ENCODE results near the gene SERINC2.
"Not testable (repeated sequence)": the region's sequence is repeated elsewhere in the genome, so short reads cannot be mapped to it uniquely, and the experiment has no call there.

The SERINC2 gene

GRCh38 chr1:31416101-31416736 lies 3.2 kb downstream of the SERINC2 start:
- no peak for DNase-seq

DNA sequence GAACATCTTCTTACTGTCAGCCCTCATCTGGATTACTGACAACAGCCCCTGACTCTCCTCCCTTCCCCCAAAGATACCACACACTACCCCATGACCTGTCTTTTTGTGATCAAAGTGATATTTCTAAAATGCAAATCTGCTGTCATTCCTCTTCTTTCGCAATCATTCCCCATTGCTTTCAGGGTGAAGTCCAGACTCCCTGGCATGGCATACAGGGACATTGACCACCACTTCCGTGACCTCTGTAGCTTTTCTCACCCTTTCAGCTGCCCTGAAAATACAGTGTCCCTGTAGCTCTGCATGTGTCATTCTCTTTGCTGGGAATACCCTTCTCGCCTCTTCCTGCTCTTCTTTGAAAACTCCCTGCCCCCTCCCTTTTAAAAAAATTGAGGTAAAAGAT lies 4.1 kb downstream of the SERINC2 start:
- DNase-seq, result no peak

GRCh38 chr1:31418626-31419323 lies 5.8 kb downstream of the SERINC2 start:
- no peak for DNase-seq

DNA sequence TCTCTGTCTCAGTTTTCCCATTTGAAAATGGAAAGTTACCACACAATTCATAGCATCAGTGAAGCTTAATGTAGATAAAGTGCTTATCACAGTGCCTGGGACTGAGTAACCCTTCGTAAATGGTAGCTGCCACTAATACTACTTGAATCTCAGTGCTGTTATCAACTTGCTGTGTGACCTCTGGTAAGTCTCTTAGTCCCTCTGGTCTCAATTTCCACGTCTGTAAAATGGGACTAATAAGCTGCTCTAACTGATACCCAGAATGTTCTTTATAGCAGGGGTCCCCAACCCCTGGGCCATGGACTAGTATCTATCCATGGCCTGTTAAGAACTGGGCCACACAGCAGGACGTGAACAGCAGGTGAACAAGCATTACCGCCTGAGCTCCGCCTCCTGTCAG lies 7.7 kb downstream of the SERINC2 start:
- no peak for DNase-seq

- no peak for DNase-seq
Observed at GRCh38 chr1:31421371-31422040, 8.5 kb downstream of the SERINC2 start.

DNA sequence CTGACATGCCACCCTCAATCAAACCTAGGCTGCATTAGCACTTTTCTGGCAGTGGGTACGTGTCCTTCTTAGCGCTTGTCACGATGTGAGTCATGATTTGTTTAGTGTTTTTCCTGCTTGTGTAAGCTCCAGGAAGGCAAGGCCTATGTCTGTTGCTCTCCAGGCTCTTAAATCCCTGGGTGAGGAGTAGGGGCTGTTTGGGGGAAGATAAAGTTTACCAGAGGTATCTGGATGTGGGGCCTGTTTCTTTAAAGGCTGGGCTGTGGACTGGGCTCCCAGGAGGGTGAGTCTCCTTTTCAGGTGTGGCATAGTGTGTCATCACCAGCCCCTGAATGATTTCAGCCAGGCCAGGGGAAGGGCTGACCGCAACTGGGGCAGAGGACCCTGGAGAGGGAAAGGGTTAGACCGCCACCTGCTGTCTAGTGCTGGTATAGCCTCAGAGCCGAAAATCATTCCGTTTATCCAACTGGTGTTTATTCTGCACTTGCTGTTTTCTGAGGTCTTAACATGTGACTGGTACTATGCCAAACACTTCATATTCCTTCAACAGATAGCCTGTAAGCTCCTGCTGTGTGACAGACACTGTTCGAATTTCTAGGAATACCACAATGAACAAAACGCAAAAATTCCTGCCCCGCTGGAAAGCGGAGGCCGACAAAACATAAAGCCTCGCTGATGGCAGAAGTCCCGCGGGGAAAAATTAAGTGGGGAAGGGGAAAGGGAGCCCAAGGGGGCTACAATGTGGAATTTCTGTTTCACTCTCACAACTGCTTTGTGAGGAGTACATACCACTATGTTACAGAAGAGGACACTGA lies 9.7 kb downstream of the SERINC2 start:
- DNase-seq, result peak; percentile 41

DNA sequence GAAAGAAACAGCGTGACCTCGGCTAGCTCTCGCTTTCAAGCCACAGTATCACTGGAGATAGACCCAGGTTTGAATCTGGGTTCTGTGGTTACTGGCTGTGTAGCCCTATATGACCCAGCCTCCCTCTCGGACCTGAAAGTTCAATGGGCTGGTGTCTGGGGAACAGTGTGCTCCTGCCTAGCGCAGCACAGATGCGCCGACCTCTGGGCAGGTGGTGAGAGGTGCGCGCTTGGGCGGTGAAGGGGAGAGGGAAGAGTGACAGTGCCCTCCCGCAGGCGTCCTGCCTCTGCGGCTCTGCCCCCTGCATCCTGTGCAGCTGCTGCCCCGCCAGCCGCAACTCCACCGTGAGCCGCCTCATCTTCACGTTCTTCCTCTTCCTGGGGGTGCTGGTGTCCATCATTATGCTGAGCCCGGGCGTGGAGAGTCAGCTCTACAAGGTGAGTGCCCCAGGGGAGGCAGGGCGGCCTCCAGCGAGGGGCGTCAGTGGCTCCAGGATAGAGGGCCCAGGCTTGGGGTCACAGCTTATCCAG lies 10.5 kb downstream of the SERINC2 start:
- DNase-seq, result no peak

DNA sequence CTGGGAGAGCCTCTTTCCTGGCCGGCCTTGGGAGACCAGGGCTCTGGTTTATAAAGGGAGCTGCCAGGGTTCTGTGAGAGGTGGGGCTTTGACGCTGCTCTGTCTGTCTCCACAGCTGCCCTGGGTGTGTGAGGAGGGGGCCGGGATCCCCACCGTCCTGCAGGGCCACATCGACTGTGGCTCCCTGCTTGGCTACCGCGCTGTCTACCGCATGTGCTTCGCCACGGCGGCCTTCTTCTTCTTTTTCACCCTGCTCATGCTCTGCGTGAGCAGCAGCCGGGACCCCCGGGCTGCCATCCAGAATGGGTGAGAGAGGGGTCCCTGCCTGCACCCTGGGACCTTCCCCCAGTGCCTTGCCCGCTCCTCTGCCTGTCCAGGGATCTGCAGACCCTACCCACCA lies 11.6 kb downstream of the SERINC2 start:
- DNase-seq, result no peak

GRCh38 chr1:31425301-31426081 lies 12.5 kb downstream of the SERINC2 start:
- no peak for DNase-seq

DNA sequence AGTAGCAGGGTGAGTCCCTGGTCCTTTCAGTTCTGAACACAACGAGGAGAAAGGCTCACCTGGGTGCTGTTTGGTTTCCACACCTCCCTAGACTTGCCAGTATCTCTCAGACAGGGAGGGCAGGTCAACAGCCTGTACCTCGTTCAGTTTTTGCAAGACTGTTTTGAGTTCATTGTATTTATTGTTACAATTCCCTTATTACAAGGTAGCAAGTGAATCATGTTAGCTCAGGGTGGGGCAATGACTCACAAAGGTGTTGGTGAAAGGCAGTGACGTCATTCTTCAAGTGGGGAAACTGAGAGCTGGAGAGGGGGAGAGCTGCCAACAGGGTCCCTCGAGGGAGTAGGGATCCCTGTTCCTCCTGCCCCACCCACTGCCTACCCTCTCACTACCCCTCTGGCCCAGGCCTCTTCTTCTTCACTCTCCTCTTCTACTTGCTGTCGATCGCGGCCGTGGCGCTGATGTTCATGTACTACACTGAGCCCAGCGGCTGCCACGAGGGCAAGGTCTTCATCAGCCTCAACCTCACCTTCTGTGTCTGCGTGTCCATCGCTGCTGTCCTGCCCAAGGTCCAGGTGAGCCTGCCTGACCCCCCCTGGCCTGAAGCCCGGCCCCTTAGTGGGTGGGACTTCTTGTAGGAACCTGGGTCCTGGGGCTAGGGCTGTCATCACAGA lies 13.4 kb downstream of the SERINC2 start:
- no peak for DNase-seq

GRCh38 chr1:31427322-31427721 lies 14.3 kb downstream of the SERINC2 start:
- DNase-seq, result no peak

DNA sequence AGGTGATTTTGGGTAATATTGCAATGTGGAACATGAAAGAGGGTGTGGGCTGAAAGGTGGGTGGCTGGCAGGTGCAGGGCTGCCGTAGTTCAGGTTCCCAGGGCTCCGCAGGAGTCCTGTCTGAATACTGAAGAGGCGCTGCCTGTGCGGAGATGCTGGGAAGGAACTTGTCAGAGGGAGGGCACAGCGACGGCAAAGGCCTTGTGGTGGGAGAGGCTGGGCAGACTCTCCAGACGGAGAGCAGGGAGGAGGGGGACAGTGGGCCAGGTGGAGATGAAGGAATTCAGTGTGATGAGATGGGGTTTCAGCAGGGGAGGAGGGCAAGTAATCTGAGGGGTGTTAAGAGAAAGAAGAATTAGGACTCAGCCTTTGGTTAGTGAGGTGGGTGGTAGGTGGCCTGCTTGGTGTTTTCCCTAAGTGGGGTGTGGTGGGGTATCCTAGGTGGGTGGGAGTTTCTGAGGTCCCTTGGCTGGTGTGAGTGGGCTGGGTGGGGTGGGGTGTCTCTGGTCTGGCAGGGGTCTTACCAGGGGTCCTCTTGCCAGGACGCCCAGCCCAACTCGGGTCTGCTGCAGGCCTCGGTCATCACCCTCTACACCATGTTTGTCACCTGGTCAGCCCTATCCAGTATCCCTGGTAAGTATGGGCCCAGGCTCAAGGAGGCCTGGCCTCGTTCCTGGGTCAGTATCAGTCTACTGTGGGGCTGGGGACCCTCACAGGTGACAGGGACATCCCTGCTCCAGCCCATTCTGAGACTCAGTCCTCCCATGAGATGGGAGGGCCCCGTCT lies 15.6 kb downstream of the SERINC2 start:
- DNase-seq, result no peak

- DNase-seq, result no peak
Observed at GRCh38 chr1:31429583-31429982, 16.6 kb downstream of the SERINC2 start.

DNA sequence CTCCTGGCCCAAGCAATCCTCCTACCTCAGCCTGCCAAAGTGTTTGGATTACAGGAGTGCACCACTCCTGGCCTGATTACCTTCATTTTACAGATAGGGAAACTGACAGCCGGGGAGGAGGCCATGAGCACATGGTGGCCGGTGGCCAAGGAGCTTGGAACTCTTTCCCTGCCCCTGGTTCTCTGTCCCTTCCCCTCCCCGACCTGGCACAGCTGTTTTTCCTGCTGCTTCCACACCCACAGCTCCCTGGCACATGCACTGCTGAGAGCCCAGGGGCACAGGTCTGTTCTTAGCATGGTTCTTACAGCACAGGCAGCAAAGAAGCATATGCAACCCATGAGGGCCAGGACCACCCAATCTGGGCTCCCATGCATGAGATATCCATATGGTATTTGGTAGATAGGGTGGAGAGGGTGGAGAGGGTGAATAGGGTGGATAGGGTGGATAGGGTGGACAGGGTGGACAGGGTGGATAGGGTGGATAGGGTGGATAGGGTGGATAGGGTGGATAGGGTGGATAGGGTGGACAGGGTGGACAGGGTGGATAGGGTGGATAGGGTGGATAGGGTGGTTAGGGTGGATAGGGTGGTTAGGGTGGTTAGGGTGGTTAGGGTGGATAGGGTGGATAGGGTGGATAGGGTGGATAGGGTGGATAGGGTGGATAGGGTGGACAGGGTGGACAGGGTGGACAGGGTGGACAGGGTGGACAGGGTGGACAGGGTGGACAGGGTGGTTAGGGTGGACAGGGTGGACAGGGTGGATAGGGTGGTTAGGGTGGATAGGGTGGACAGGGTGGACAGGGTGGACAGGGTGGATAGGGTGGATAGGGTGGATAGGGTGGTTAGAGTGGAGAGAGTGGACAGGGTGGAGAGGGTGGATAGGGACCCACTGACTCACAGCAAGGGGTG lies 18.6 kb downstream of the SERINC2 start:
- DNase-seq, result not testable (repeated sequence)

- no peak for DNase-seq
Observed at GRCh38 chr1:31432592-31433395, 19.8 kb downstream of the SERINC2 start.

DNA sequence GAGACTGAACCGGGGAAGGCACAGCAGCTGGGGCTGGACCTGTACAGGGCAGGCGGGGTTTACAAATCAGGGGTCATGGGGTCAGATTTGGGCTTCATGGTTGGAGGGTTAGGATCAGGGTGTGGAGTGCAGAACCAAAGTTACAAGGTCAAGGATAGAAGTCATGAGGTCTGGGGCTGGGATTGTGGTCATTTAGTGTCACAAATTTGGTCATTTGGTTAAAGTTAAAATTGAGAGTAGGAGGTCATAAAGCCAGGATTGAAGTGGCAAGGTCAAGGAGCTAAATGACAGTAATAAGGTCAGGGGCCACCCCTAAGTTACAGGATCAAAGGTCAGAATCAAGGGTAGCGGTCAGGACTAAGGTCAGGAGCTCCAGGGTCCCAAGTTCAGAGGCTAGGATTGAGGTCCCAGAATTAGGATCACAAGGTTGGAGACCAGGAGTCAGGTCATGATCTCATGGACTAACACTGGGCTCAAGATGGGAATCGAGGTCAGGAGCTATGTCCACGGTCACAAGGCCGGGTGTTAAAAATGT lies 20.4 kb downstream of the SERINC2 start:
- no peak for DNase-seq

DNA sequence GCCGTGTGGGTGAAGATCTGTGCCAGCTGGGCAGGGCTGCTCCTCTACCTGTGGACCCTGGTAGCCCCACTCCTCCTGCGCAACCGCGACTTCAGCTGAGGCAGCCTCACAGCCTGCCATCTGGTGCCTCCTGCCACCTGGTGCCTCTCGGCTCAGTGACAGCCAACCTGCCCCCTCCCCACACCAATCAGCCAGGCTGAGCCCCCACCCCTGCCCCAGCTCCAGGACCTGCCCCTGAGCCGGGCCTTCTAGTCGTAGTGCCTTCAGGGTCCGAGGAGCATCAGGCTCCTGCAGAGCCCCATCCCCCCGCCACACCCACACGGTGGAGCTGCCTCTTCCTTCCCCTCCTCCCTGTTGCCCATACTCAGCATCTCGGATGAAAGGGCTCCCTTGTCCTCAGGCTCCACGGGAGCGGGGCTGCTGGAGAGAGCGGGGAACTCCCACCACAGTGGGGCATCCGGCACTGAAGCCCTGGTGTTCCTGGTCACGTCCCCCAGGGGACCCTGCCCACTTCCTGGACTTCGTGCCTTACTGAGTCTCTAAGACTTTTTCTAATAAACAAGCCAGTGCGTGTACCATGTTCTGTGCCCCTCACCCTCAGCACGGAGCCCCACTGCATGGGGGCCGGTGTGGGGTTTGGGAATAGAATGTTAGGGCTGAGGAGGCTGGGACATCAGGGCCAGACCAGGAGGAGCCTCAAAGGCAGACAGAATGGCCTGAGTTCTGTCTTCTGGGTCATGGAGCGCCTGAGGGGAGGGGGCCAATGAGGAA lies 21.3 kb downstream of the SERINC2 start:
- no peak for DNase-seq

- no peak for DNase-seq
Observed at GRCh38 chr1:31434979-31435378, 22.0 kb downstream of the SERINC2 start.

Measured in KG1 (cell line).